IMR-90 (cell line): Measurements from ENCODE around the gene RALGAPB. TPM values are rescaled to one million over a fixed set of nuclear protein-coding genes. Genes with fewer than 3 reads are reported as not detected.

Experiments
- ATAC-seq: fragments of 200-7000 bp; cut with Tn5 transposase; 2 replicates; pipeline ENCODE4 v1.9.1; 2020; ENCODE audit warnings: low read depth, mild to moderate bottlenecking, moderate library complexity
- BruUV-seq: library from RNA; stranded (reverse); fragments of 400-500 nt; replicated peaks from 2 replicates; lab custom pipeline; 2021; lab: Mats Ljungman, UMichigan
- CTCF ChIA-PET: fragments of 300-600 bp; formaldehyde crosslinking; extraction: SDS; loops from one replicate; lab custom pipeline; 2021; ENCODE audit warnings: antibody characterized with exemption; lab: Yijun Ruan, JAX
- POLR2A ChIA-PET: fragments of 300-600 bp; sonication (Branson Sonifier 250); formaldehyde crosslinking; loops from one replicate; lab custom pipeline; 2022; ENCODE audit warnings: antibody characterized with exemption; ENCODE audit not compliant: unreplicated experiment; lab: Charles Lee
- DNase-seq: peaks from one replicate; pipeline ENCODE4 v3.0.0; 2013
- H2AFZ ChIP-seq: replicated peaks from 2 replicates; pipeline ENCODE3; 2013; ENCODE audit warnings: low read length, mild to moderate bottlenecking; ENCODE audit not compliant: poor library complexity
- H2AK5ac ChIP-seq: 2 replicates; pipeline ENCODE4 v1.6.1; 2013; ENCODE audit warnings: low read depth, low read length, inconsistent platforms
- H2AK9ac ChIP-seq: replicated peaks from 2 replicates; pipeline ENCODE3; 2013; ENCODE audit warnings: mild to moderate bottlenecking, low read depth, low read length, moderate library complexity; ENCODE audit not compliant: poor library complexity
- H2BK120ac ChIP-seq: 2 replicates; pipeline ENCODE4 v1.6.1; 2013; ENCODE audit warnings: low read depth, low read length, inconsistent platforms
- H2BK15ac ChIP-seq: 3 replicates; pipeline ENCODE4 v1.6.1; 2013; ENCODE audit warnings: low read depth, low read length, inconsistent platforms
- H2BK20ac ChIP-seq: 2 replicates; pipeline ENCODE4 v1.6.1; 2013; ENCODE audit warnings: low read depth, mild to moderate bottlenecking, inconsistent platforms, low read length, moderate library complexity
- H2BK5ac ChIP-seq: 2 replicates; pipeline ENCODE4 v1.6.1; 2013; ENCODE audit warnings: mild to moderate bottlenecking, low read depth, low read length, inconsistent platforms; ENCODE audit not compliant: poor library complexity, severe bottlenecking
- H3K14ac ChIP-seq: replicated peaks from 2 replicates; pipeline ENCODE4 v1.6.1; 2013; ENCODE audit warnings: low read depth, low read length, inconsistent platforms
- H3K18ac ChIP-seq: 2 replicates; pipeline ENCODE4 v1.6.1; 2013; ENCODE audit warnings: low read depth, low read length, control low read depth
- H3K23ac ChIP-seq: 2 replicates; pipeline ENCODE4 v1.6.1; 2013; ENCODE audit warnings: low read depth, low read length, inconsistent platforms
- H3K27ac ChIP-seq: 2 replicates; pipeline ENCODE4 v1.5.1; 2013; ENCODE audit warnings: mild to moderate bottlenecking, control low read depth, low read length; ENCODE audit not compliant: insufficient read depth
- H3K27me3 ChIP-seq: 2 replicates; pipeline ENCODE4 v1.6.1; 2013; ENCODE audit warnings: low read length; ENCODE audit not compliant: control insufficient read depth, insufficient read depth
- H3K36me3 ChIP-seq: 2 replicates; pipeline ENCODE4 v1.6.1; 2013; ENCODE audit warnings: low read length, mixed read lengths; ENCODE audit not compliant: control insufficient read depth, insufficient read depth
- H3K4ac ChIP-seq: 2 replicates; pipeline ENCODE4 v1.6.1; 2013; ENCODE audit warnings: low read depth, low read length, inconsistent platforms
- H3K4me1 ChIP-seq: 2 replicates; pipeline ENCODE4 v1.6.1; 2013; ENCODE audit warnings: low read length, mixed read lengths; ENCODE audit not compliant: control insufficient read depth, insufficient read depth
- H3K4me2 ChIP-seq: 2 replicates; pipeline ENCODE4 v1.6.1; 2013; ENCODE audit warnings: low read depth, mild to moderate bottlenecking, control low read depth, low read length, moderate library complexity
- H3K4me3 ChIP-seq: 2 replicates; pipeline ENCODE4 v1.5.1; 2013; ENCODE audit warnings: low read depth, mild to moderate bottlenecking, control low read depth, low read length, moderate library complexity; ENCODE audit not compliant: insufficient read depth
- H3K56ac ChIP-seq: 2 replicates; pipeline ENCODE4 v1.6.1; 2013; ENCODE audit warnings: low read length, inconsistent platforms; ENCODE audit not compliant: insufficient read depth; ENCODE audit errors: extremely low read depth
- H3K79me1 ChIP-seq, 2 experiments: 2 replicates each; pipeline ENCODE4 v1.6.1; 2013; ENCODE audit warnings: low read length in 2 of 2, inconsistent platforms in 1 of 2, low read depth in 1 of 2
- H3K9ac ChIP-seq: 2 replicates; pipeline ENCODE4 v1.6.1; 2013; ENCODE audit warnings: low read depth, low read length, control low read depth
- H3K9me1 ChIP-seq: 2 replicates; pipeline ENCODE4 v1.6.1; 2013; ENCODE audit warnings: low read length, inconsistent platforms; ENCODE audit not compliant: insufficient read depth
- H3K9me3 ChIP-seq: 2 replicates; pipeline ENCODE4 v1.6.1; 2013; ENCODE audit warnings: low read length; ENCODE audit not compliant: control insufficient read depth, insufficient read depth
- H4K20me1 ChIP-seq: 2 replicates; pipeline ENCODE4 v1.6.1; 2013; ENCODE audit warnings: low read length, inconsistent platforms; ENCODE audit not compliant: insufficient read depth
- H4K5ac ChIP-seq: 2 replicates; pipeline ENCODE4 v1.6.1; 2013; ENCODE audit warnings: mild to moderate bottlenecking, low read depth, low read length, control low read depth
- H4K8ac ChIP-seq, 2 experiments: 2 replicates each; pipeline ENCODE4 v1.6.1; 2013; ENCODE audit warnings: low read depth in 2 of 2, low read length in 2 of 2, control low read depth in 1 of 2, inconsistent platforms in 1 of 2
- H4K91ac ChIP-seq: 2 replicates; pipeline ENCODE4 v1.6.1; 2013; ENCODE audit warnings: low read depth, low read length, inconsistent platforms; ENCODE audit not compliant: insufficient read depth
- CHD1 ChIP-seq: IDR thresholded peaks from 2 replicates; pipeline ENCODE4 v1.6.1; 2012; ENCODE audit warnings: low read depth, low read length, improper control_type of control experiment
- WGBS, 2 experiments: methylation state at CpG; one replicate each; pipeline versions ENCODE4 v1.1.5 to v1.1.7; 2013; ENCODE audit warnings: missing lambda C conversion rate in 2 of 2; ENCODE audit not compliant: insufficient read length in 1 of 2; ENCODE audit errors: extremely low coverage in 2 of 2; 5-methylcytosine and 5-hydroxymethylcytosine counted together
- dilution Hi-C: fragments of 300-500 bp; cut with HindIII; formaldehyde crosslinking; loops from one replicate; pipeline ENCODE4 v1.14.3; 2018; ENCODE audit warnings: low sequenced_read_pairs; ENCODE audit not compliant: unreplicated experiment
- in situ Hi-C: fragments of 300-500 bp; cut with MboI; formaldehyde crosslinking; loops from 3 replicates; pipeline ENCODE4 v1.14.3; 2019; ENCODE audit warnings: low sequenced_read_pairs, inconsistent platforms, mixed read lengths
- intact Hi-C: fragments of 100-400 bp; cut with micrococcal nuclease; formaldehyde crosslinking; loops from 2 replicates; pipeline ENCODE4 v1.10.0; 2022
- polyA plus RNA-seq, 3 experiments: library from polyadenylated mRNA; depleted of rRNA; stranded (reverse); fragments of >200 nt; gene quantifications; 2 replicates each; pipeline ENCODE4 v1.2.3, GENCODE V29; 2012; ENCODE audit warnings: low replicate concordance in 1 of 3
- total RNA-seq: library from RNA; depleted of rRNA; stranded (reverse); fragments of >200 nt; gene quantifications from 2 replicates; pipeline ENCODE4 v1.2.3, GENCODE V29; 2012

The RALGAPB gene
- total and polyA plus RNA-seq, 2 of the 4 experiments (the other 2 are of a cell fraction): 12.7 to 30.3 TPM

GRCh38 chr20:38519426-38519825 is 46.8 kb downstream of the RALGAPB start:
- Histone ChIP-seq H3K27ac (no peak overlapping the region), H3K9me1 (no peaks in the 10 kb centered on the region), H3K9me3 (no peaks in the 10 kb centered on the region), H2AFZ (no peak overlapping the region), H3K4me2 (no peak overlapping the region), H3K27me3 (no peaks in the 10 kb centered on the region), H3K4ac (no peak overlapping the region), H2BK15ac (no peak overlapping the region), H2BK5ac (no peak overlapping the region), H3K23ac (no peak overlapping the region), H4K5ac (no peak overlapping the region), H2AK9ac (no peak overlapping the region), H3K36me3 (peaks cover 13% of the 10 kb centered on the region), H2BK20ac (no peak overlapping the region), H3K79me1 (peaks cover 7 to 25% of the 10 kb centered on the region in 2 experiments), H2AK5ac (no peak overlapping the region), H3K14ac (no peak overlapping the region), H4K20me1 (no peaks in the 10 kb centered on the region; the same call in 1 of the 2 replicates), H3K18ac (no peak overlapping the region), H3K4me3 (no peak overlapping the region), H2BK120ac (no peak overlapping the region), H3K56ac (no peak overlapping the region), H3K4me1 (no peaks in the 10 kb centered on the region; the same call in 1 of the 2 replicates), H3K9ac (no peak overlapping the region), H4K8ac (no peak overlapping the region), H4K91ac (no peak overlapping the region)
- TF ChIP-seq CHD1: no peak
- BruUV-seq: no TSS peak
- intact Hi-C loops: no loop called here
- in situ Hi-C loops: no loop called here
- dilution Hi-C loops: no loop called here
- ChIA-PET CTCF (no interaction called here), POLR2A (no interaction called here)
- DNase-seq (no peak), ATAC-seq (no peak)
- WGBS, 2 experiments: no CpG with 5 or more reads among the region's 1 CpG
